Psoas muscle (tissue), 8 donors: ENCODE results near the gene FAM20A. TPM values are rescaled to one million over a fixed set of nuclear protein-coding genes. Genes with fewer than 3 reads are reported as not detected.

Experiments
- ATAC-seq, 4 donors: fragments of 200-7000 bp; cut with Tn5 transposase; one replicate each; pipeline ENCODE4 v1.9.1; 2020; ENCODE audit warnings: moderate library complexity in 3 of 4, mild to moderate bottlenecking in 2 of 4
- DNase-seq, 2 donors: peaks; one replicate each; pipeline ENCODE4 v3.0.0-alpha.2; 2020
- H3K27ac ChIP-seq: fragments of 200-600 bp; one replicate; pipeline ENCODE4 v1.8.0; 2022
- H3K27me3 ChIP-seq, 3 donors: fragments of 200-600 bp in 1 of 3; one replicate each; pipeline versions ENCODE4 v1.6.1 to v1.8.0; 2013 to 2022; ENCODE audit warnings: low read length in 2 of 3, mild to moderate bottlenecking in 2 of 3, moderate library complexity in 1 of 3; ENCODE audit not compliant: insufficient read depth in 3 of 3
- H3K36me3 ChIP-seq, 2 donors: fragments of 200-600 bp in 1 of 2; one replicate each; pipeline versions ENCODE4 v1.6.1 to v1.8.0; 2013 to 2022; ENCODE audit warnings: low read depth in 1 of 2, mild to moderate bottlenecking in 1 of 2, moderate library complexity in 1 of 2; ENCODE audit not compliant: insufficient read depth in 1 of 2
- H3K4me1 ChIP-seq: fragments of 200-600 bp; one replicate; pipeline ENCODE4 v1.8.0; 2022
- H3K4me3 ChIP-seq: fragments of 200-600 bp; one replicate; pipeline ENCODE4 v1.8.0; 2022; ENCODE audit warnings: mild to moderate bottlenecking
- H3K9me3 ChIP-seq: fragments of 200-600 bp; one replicate; pipeline ENCODE4 v1.8.0; 2022
- CTCF ChIP-seq: fragments of 200-600 bp; IDR thresholded peaks from one replicate; pipeline ENCODE4 v1.8.0; 2022; ENCODE audit warnings: antibody characterized with exemption
- WGBS, 3 donors: extraction: QIAGEN DNeasy Blood & Tissue Kit; methylation state at CpG; one replicate each; pipeline versions ENCODE4 v1.1.6 to v1.1.7; 2013; 5-methylcytosine and 5-hydroxymethylcytosine counted together
- intact Hi-C, 2 donors: fragments of 100-400 bp; cut with DNase I; formaldehyde crosslinking; loops; one replicate each; pipeline versions ENCODE4 v1.11.0 to v1.14.2; 2022
- polyA plus RNA-seq, 3 donors: library from polyadenylated mRNA; stranded (reverse); fragments of 200-250 nt; gene quantifications; one replicate each; pipeline ENCODE4 v1.2.3, GENCODE V29; 2013
- total RNA-seq, 4 donors: library from RNA; stranded (reverse); fragmentation: NEBNext Ultra II Directional in 2 of 4; extraction: Animal tissue kit (Norgen Biotek cat#: 25700) in 2 of 4; gene quantifications; one replicate each; pipeline versions ENCODE4 v1.2.1 to v1.2.4, GENCODE V29; 2021 to 2023
- donor health status: healthy with polysubstance abuse.
- donor health status: DM: no; HTN: no; CAD: no; lungs with moderate emphysema.
- donor health status: Bipolar disorder and iron deficiency.
- donor health status: healthy.
- donor health status: DM: yes; HTN: yes; CAD: no.
- donor health status: DM: no; HTN: no; CAD: no.
- donor health status: DM: no; HTN: no; CAD: no.
- donor health status: DM: yes; HTN: yes; CAD: no.

Gene FAM20A
- total and polyA plus RNA-seq, 7 donors, result 0.83 to 7.1 (median 1.8) TPM

- peak; percentile 34 for TF ChIP-seq CTCF
- Histone ChIP-seq H3K27ac (no peak overlapping the region), H3K27me3 (no peaks in the 10 kb centered on the region), H3K9me3 (no peaks in the 10 kb centered on the region), H3K4me1 (peaks cover 11% of the 10 kb centered on the region), H3K36me3 (peaks cover 14 to 100% of the 10 kb centered on the region in 2 donors), H3K4me3 (no peak overlapping the region)
- WGBS, 3 donors, result 68 to 78% (median 69%) methylated on average over 6 of the region's 6 CpGs
- no peak for DNase-seq
- ATAC-seq, result no peak
- intact Hi-C loops, result no loop called here
Measured at GRCh38 chr17:68533887-68534694, 67.1 kb downstream of the FAM20A start.

GRCh38 chr17:68532826-68533225 lies 68.3 kb downstream of the FAM20A start:
- DNase-seq (no peak), ATAC-seq (no peak)
- no peak for TF ChIP-seq CTCF
- H3K4me3 ChIP-seq, result no peak overlapping the region
- no peak overlapping the region for H3K27ac ChIP-seq
- WGBS, 3 donors, result 80 to 94% (median 88%) methylated on average over 3 of the region's 3 CpGs
- H3K27me3 ChIP-seq, result no peaks in the 10 kb centered on the region
- intact Hi-C loops, result no loop called here
- H3K9me3 ChIP-seq, result no peaks in the 10 kb centered on the region
- peaks cover 18 to 100% of the 10 kb centered on the region in 2 donors for H3K36me3 ChIP-seq
- H3K4me1 ChIP-seq, result peaks cover 7% of the 10 kb centered on the region

GRCh38 chr17:68531252-68531651 lies 69.9 kb downstream of the FAM20A start:
- Histone ChIP-seq H3K4me1 (no peaks in the 10 kb centered on the region), H3K9me3 (no peaks in the 10 kb centered on the region), H3K27me3 (no peaks in the 10 kb centered on the region), H3K4me3 (no peak overlapping the region), H3K36me3 (peaks cover 11 to 100% of the 10 kb centered on the region in 2 donors), H3K27ac (no peak overlapping the region)
- no peak for TF ChIP-seq CTCF
- ATAC-seq (no peak), DNase-seq (no peak)
- intact Hi-C loops, result no loop called here
- 79 to 88% (median 79%) methylated on average over 4 of the region's 4 CpGs for WGBS, 3 donors

- 81 to 86% (median 82%) methylated on average over 4 of the region's 4 CpGs for WGBS, 3 donors
- intact Hi-C loops, result loop anchor here in 1 of 2 donors (10.0 kb wide), 1 partner anchor 717 kb away; no protein-coding TSS in a partner anchor
- no peak for TF ChIP-seq CTCF
- H3K4me1 ChIP-seq, result peaks cover 15% of the 10 kb centered on the region
- H3K27ac ChIP-seq, result no peak overlapping the region
- DNase-seq (no peak), ATAC-seq (no peak)
- no peaks in the 10 kb centered on the region for H3K27me3 ChIP-seq
- no peak overlapping the region for H3K4me3 ChIP-seq
- no peaks in the 10 kb centered on the region for H3K9me3 ChIP-seq
- H3K36me3 ChIP-seq, result peaks cover 21 to 100% of the 10 kb centered on the region in 2 donors
Measured at GRCh38 chr17:68527314-68527713, 73.9 kb downstream of the FAM20A start.
